GM12864 (cell line): ENCODE measurements around the gene MT1A.
"Not testable (repeated sequence)": the region's sequence is repeated elsewhere in the genome, so short reads cannot be mapped to it uniquely, and the experiment has no call there.

Source experiments
- DNase-seq: peaks from one replicate; pipeline ENCODE4 v3.0.0-alpha.2; 2011; ENCODE audit warnings: low read depth
- H3K4me3 ChIP-seq: 2 replicates; pipeline ENCODE4 v1.5.1; 2011; ENCODE audit warnings: mild to moderate bottlenecking, low read depth, low read length, control low read depth
- CTCF ChIP-seq: IDR thresholded peaks from 2 replicates; pipeline ENCODE4 v1.5.1; 2011; ENCODE audit warnings: low read depth, mild to moderate bottlenecking, moderate library complexity, low read length, control low read depth, inconsistent platforms; ENCODE audit errors: missing control alignments

MT1A gene

GRCh38 chr16:56617212-56618085 lies 21.0 kb upstream of the MT1A start:
- TF ChIP-seq CTCF: no peak
- peak overlapping the region; percentile 31 for H3K4me3 ChIP-seq
- DNase-seq: no peak

GRCh38 chr16:56618138-56618537 lies 20.3 kb upstream of the MT1A start:
- H3K4me3 ChIP-seq: no peak overlapping the region
- TF ChIP-seq CTCF: no peak
- no peak for DNase-seq

DNA sequence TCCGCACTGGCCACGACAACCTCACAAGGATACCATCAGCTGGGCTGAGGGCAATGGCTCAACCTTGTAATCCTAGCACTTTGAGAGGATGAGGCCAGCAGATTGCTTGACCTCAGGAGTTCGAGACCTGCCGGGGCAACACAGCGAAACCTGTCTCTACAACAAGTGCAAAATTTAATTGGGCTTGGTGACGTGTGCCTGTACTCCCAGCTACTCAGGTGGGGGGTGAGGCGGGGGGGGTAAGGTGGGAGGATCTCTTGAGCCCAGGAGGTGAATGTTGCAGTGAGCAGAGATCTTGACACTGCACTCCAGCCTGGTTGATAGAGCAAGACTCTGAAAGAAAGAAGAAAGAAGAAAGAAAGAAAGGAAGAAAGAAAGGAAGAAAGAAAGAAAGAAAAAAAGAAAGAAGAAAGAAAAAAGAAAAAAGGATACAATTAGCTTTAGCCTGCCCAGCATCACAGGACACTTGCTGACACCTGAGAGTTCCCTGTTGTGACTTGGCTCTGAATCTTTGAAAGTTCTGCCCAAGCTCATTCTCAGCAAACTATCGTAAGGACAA lies 18.0 kb upstream of the MT1A start:
- H3K4me3 ChIP-seq: no peak overlapping the region
- DNase-seq: no peak
- TF ChIP-seq CTCF: no peak

- not testable (repeated sequence) for DNase-seq, H3K4me3 ChIP-seq
These were observed 16.6 kb upstream of the MT1A start for GRCh38 chr16:56621665-56622445.

DNA sequence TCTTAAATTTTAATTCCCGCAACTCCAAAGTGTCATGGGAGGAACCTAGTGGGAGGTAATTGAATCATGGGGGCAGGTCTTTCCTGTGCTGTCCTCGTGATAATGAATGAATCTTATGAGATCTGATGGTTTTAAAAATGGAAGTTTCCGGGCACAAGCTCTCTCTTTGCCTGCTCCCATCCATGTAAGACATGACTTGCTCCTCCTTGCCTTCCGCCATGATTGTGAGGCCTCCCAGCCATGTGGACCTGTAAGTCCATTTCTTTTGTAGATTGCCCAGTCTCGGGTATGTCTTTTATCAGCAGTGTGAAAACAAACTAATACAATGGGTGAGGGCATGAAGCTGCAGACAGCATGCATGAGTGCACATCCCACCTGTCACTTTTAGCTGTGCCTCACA lies 15.3 kb upstream of the MT1A start:
- not testable (repeated sequence) for H3K4me3 ChIP-seq, DNase-seq

- TF ChIP-seq CTCF: no peak
- no peak for DNase-seq
- H3K4me3 ChIP-seq: no peak overlapping the region
These were observed 14.8 kb upstream of the MT1A start for GRCh38 chr16:56623637-56624036.

- H3K4me3 ChIP-seq: no peak within 1 kb of the TSS
- no peak for DNase-seq
- TF ChIP-seq CTCF: no peak
These were observed 13.1 kb upstream of the MT1A start, which contains the start of gene MT1E for GRCh38 chr16:56625140-56625942. Gene MT1E (plus strand): TSS chr16:56625781. CDS start chr16:56625852, 71 bp downstream.
